ENCODE data around the gene NAB1. TPM values are rescaled to one million over a fixed set of nuclear protein-coding genes. Genes with fewer than 3 reads are reported as not detected.

NAB1 gene
- total RNA-seq, 1 experiment from 2014 or later: 17.0 TPM

GRCh38 chr2:190670182-190670946 is 21.5 kb downstream of the NAB1 start:
- TF ChIP-seq EZH2 (IDR thresholded peaks at IDR 0.05; ENCODE audit: low read depth): no peak
- no peak for TF ChIP-seq CTCF (conservative IDR thresholded peaks at IDR 0.05)
- Histone ChIP-seq H3K4me3 (no peak overlapping the region), H3K9me2 (ENCODE audit: insufficient read depth) (no peaks in the 10 kb centered on the region), H3K27me3 (ENCODE audit: insufficient read depth, low read depth) (no peaks in the 10 kb centered on the region), H3K4me2 (no peak overlapping the region), H3K27ac (no peak overlapping the region), H3K79me2 (ENCODE audit: low read depth) (no peaks in the 10 kb centered on the region), H2AFZ (no peak overlapping the region), H4K20me1 (ENCODE audit: insufficient read depth) (no peaks in the 10 kb centered on the region), H3K4me1 (replicated peaks; ENCODE audit: insufficient read depth) (no peaks in the 10 kb centered on the region), H3K36me3 (ENCODE audit: low read depth) (no peaks in the 10 kb centered on the region), H3K9me3 (ENCODE audit: insufficient read depth, low read depth) (no peaks in the 10 kb centered on the region), H3F3A (ENCODE audit: insufficient read depth, low read depth) (no peaks in the 10 kb centered on the region)
- no TSS peak for BruUV-seq (replicated peaks)
- intact Hi-C loops (cut with micrococcal nuclease; ENCODE audit: unreplicated experiment): no loop called here
- no peak for DNase-seq
- ChIA-PET POLR2A (ENCODE audit: unreplicated experiment) (no interaction called here), CTCF (no interaction called here)

GRCh38 chr2:190674966-190675650 is 26.2 kb downstream of the NAB1 start:
- no peak overlapping the region for H3K27ac ChIP-seq
- no peaks in the 10 kb centered on the region for H3K9me3 ChIP-seq (ENCODE audit: insufficient read depth, low read depth)
- no peaks in the 10 kb centered on the region for H4K20me1 ChIP-seq (ENCODE audit: insufficient read depth)
- no peak for TF ChIP-seq EZH2 (IDR thresholded peaks at IDR 0.05; ENCODE audit: low read depth)
- no peak for TF ChIP-seq CTCF (conservative IDR thresholded peaks at IDR 0.05)
- H3K79me2 ChIP-seq (ENCODE audit: low read depth): no peaks in the 10 kb centered on the region
- POLR2A ChIA-PET (ENCODE audit: unreplicated experiment): no interaction called here
- H2AFZ ChIP-seq: no peak overlapping the region
- BruUV-seq (replicated peaks): no TSS peak
- DNase-seq: no peak
- no peaks in the 10 kb centered on the region for H3K36me3 ChIP-seq (ENCODE audit: low read depth)
- intact Hi-C loops (cut with micrococcal nuclease; ENCODE audit: unreplicated experiment): no loop called here
- no peaks in the 10 kb centered on the region for H3K27me3 ChIP-seq (ENCODE audit: insufficient read depth, low read depth)
- no peaks in the 10 kb centered on the region for H3K4me1 ChIP-seq (replicated peaks; ENCODE audit: insufficient read depth)
- no peak overlapping the region for H3K4me2 ChIP-seq
- no peaks in the 10 kb centered on the region for H3K9me2 ChIP-seq (ENCODE audit: insufficient read depth)
- no peaks in the 10 kb centered on the region for H3F3A ChIP-seq (ENCODE audit: insufficient read depth, low read depth)
- H3K4me3 ChIP-seq: no peak overlapping the region
- CTCF ChIA-PET: no interaction called here

DNA sequence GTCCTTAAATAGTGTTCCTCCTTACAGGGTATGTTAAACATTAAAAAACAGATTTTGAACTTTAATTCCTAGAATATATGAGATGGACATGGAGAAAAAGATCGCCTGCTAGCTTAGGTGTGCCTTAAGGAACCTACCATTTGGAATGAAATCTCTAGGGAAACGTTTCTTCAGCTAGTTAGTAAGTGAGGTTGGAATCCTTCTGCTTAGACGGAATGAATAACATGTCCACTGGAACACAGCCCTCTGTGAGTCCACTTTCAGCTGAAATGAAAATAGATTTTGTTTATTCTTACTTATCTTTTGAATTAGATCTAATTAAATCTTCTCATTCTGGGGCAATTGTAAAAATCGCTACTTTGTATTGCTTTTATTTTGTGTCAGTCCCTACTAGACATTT is 28.4 kb downstream of the NAB1 start:
- ChIA-PET POLR2A (ENCODE audit: unreplicated experiment) (no interaction called here), CTCF (no interaction called here)
- H3K4me1 ChIP-seq (replicated peaks; ENCODE audit: insufficient read depth): no peaks in the 10 kb centered on the region
- no peaks in the 10 kb centered on the region for H3K36me3 ChIP-seq (ENCODE audit: low read depth)
- H2AFZ ChIP-seq: no peak overlapping the region
- no peak overlapping the region for H3K27ac ChIP-seq
- H3K4me3 ChIP-seq: no peak overlapping the region
- no peaks in the 10 kb centered on the region for H3K9me2 ChIP-seq (ENCODE audit: insufficient read depth)
- TF ChIP-seq CTCF (conservative IDR thresholded peaks at IDR 0.05): no peak
- TF ChIP-seq EZH2 (IDR thresholded peaks at IDR 0.05; ENCODE audit: low read depth): no peak
- H3K4me2 ChIP-seq: no peak overlapping the region
- H3K27me3 ChIP-seq (ENCODE audit: insufficient read depth, low read depth): no peaks in the 10 kb centered on the region
- H4K20me1 ChIP-seq (ENCODE audit: insufficient read depth): no peaks in the 10 kb centered on the region
- no peak for DNase-seq
- H3K79me2 ChIP-seq (ENCODE audit: low read depth): no peaks in the 10 kb centered on the region
- no peaks in the 10 kb centered on the region for H3K9me3 ChIP-seq (ENCODE audit: insufficient read depth, low read depth)
- intact Hi-C loops (cut with micrococcal nuclease; ENCODE audit: unreplicated experiment): no loop called here
- H3F3A ChIP-seq (ENCODE audit: insufficient read depth, low read depth): no peaks in the 10 kb centered on the region; the same call in 1 of the 2 replicates
- BruUV-seq (replicated peaks): no TSS peak

Data from PC-9 (cell line).